WTC11 (cell line): Measurements from ENCODE around the gene WDR12. TPM values are rescaled to one million over a fixed set of nuclear protein-coding genes. Genes with fewer than 3 reads are reported as not detected.
"Not testable (repeated sequence)": the region's sequence is repeated elsewhere in the genome, so short reads cannot be mapped to it uniquely, and the experiment has no call there.

Experiments
- ATAC-seq: fragments of 200-7000 bp; cut with Tn5 transposase; 2 replicates; pipeline ENCODE4 v1.10.0; 2021; ENCODE audit warnings: mild to moderate bottlenecking, moderate library complexity
- CTCF ChIA-PET: fragments of 300-600 bp; sonication (Branson Sonifier 250); formaldehyde crosslinking; loops from one replicate; lab custom pipeline; 2021; ENCODE audit warnings: antibody characterized with exemption; lab: Charles Lee
- POLR2A ChIA-PET: fragments of 350-600 bp; sonication (Branson Sonifier 250); formaldehyde crosslinking; loops from one replicate; lab custom pipeline; 2021; ENCODE audit warnings: antibody characterized with exemption; lab: Charles Lee
- DNase-seq: peaks from one replicate; pipeline ENCODE4 v3.0.0; 2021; ENCODE audit warnings: low spot score
- H3K27ac Mint-ChIP-seq: 2 replicates; pipeline ENCODE4 v1.8.0; 2021; ENCODE audit warnings: mixed read lengths
- H3K27me3 Mint-ChIP-seq: 2 replicates; pipeline ENCODE4 v1.8.0; 2021; ENCODE audit warnings: low read depth, mild to moderate bottlenecking, moderate library complexity, mixed read lengths
- H3K36me3 Mint-ChIP-seq: 2 replicates; pipeline ENCODE4 v1.8.0; 2021; ENCODE audit warnings: mixed read lengths
- H3K4me1 Mint-ChIP-seq: 2 replicates; pipeline ENCODE4 v1.8.0; 2022; ENCODE audit warnings: mixed read lengths
- H3K4me3 Mint-ChIP-seq: 2 replicates; pipeline ENCODE4 v1.8.0; 2021; ENCODE audit warnings: mild to moderate bottlenecking, moderate library complexity, mixed read lengths
- H3K9me3 Mint-ChIP-seq: 2 replicates; pipeline ENCODE4 v1.8.0; 2021; ENCODE audit warnings: mixed read lengths
- ATF1 ChIP-seq: sonication (generic); formaldehyde crosslinking; IDR thresholded peaks from 2 replicates; pipeline ENCODE4 v1.8.1; 2023; ENCODE audit warnings: mild to moderate bottlenecking, moderate library complexity, missing genetic modification reagents
- CBFB ChIP-seq: sonication (generic); formaldehyde crosslinking; IDR thresholded peaks from 2 replicates; pipeline ENCODE4 v1.8.1; 2022; ENCODE audit warnings: mild to moderate bottlenecking, low read depth, missing genetic modification reagents
- ELF4 ChIP-seq: sonication (generic); formaldehyde crosslinking; IDR thresholded peaks from 2 replicates; pipeline ENCODE4 v1.8.1; 2022; ENCODE audit warnings: low read depth, mild to moderate bottlenecking, moderate library complexity, missing genetic modification reagents
- FOXP1 ChIP-seq: sonication (generic); formaldehyde crosslinking; IDR thresholded peaks from 2 replicates; pipeline ENCODE4 v1.8.0; 2022; ENCODE audit warnings: missing genetic modification reagents, mild to moderate bottlenecking, moderate library complexity, borderline replicate concordance
- GABPB1 ChIP-seq: sonication (generic); formaldehyde crosslinking; IDR thresholded peaks from 2 replicates; pipeline ENCODE4 v1.8.1; 2023; ENCODE audit warnings: mild to moderate bottlenecking, missing genetic modification reagents
- GTF2I ChIP-seq: fragments of 250-450 bp; sonication (Bioruptor Pico); conservative IDR thresholded peaks from 2 replicates; pipeline ENCODE4 v1.4.0; 2021; ENCODE audit warnings: mild to moderate bottlenecking
- HMGA2 ChIP-seq: fragments of 250-450 bp; sonication (Bioruptor Pico); IDR thresholded peaks from 2 replicates; pipeline ENCODE4 v1.4.0; 2021; ENCODE audit warnings: mild to moderate bottlenecking, moderate library complexity
- JAZF1 ChIP-seq: fragments of 250-450 bp; sonication (Bioruptor Pico); IDR thresholded peaks from 2 replicates; pipeline ENCODE4 v1.9.0; 2021; ENCODE audit warnings: moderate library complexity, mild to moderate bottlenecking, inconsistent platforms
- MXD4 ChIP-seq: fragments of 250-450 bp; sonication (Bioruptor Pico); IDR thresholded peaks from 2 replicates; pipeline ENCODE4 v1.8.0; 2021; ENCODE audit warnings: mild to moderate bottlenecking, moderate library complexity, borderline replicate concordance
- NFATC4 ChIP-seq: fragments of 250-450 bp; sonication (Bioruptor Pico); IDR thresholded peaks from 2 replicates; pipeline ENCODE4 v1.9.0; 2021; ENCODE audit warnings: mild to moderate bottlenecking
- NR2C2 ChIP-seq: sonication (generic); formaldehyde crosslinking; IDR thresholded peaks from 2 replicates; pipeline ENCODE4 v1.8.0; 2022; ENCODE audit warnings: mild to moderate bottlenecking, missing genetic modification reagents
- RORB ChIP-seq: fragments of 250-450 bp; sonication (Bioruptor Pico); IDR thresholded peaks from 2 replicates; pipeline ENCODE4 v1.9.0; 2021; ENCODE audit warnings: mild to moderate bottlenecking
- ZNF121 ChIP-seq: sonication (generic); formaldehyde crosslinking; IDR thresholded peaks from 2 replicates; pipeline ENCODE4 v1.8.0; 2023; ENCODE audit warnings: missing genetic modification reagents
- ZNF232 ChIP-seq: sonication (generic); formaldehyde crosslinking; IDR thresholded peaks from 2 replicates; pipeline ENCODE4 v1.8.0; 2022; ENCODE audit warnings: mild to moderate bottlenecking, missing genetic modification reagents
- ZNF263 ChIP-seq: sonication (generic); formaldehyde crosslinking; IDR thresholded peaks from 2 replicates; pipeline ENCODE4 v1.8.1; 2022; ENCODE audit warnings: low read depth, mild to moderate bottlenecking, moderate library complexity, missing genetic modification reagents
- ZNF317 ChIP-seq: sonication (generic); formaldehyde crosslinking; IDR thresholded peaks from 2 replicates; pipeline ENCODE4 v1.8.1; 2023; ENCODE audit warnings: low read depth, mild to moderate bottlenecking, moderate library complexity, missing genetic modification reagents, borderline replicate concordance
- total RNA-seq: library from RNA; stranded (reverse); gene quantifications from 3 replicates; pipeline ENCODE4 v1.2.3, GENCODE V29; 2021
- TF ChIP-seq, protein P1 (sequence below): sonication (generic); formaldehyde crosslinking; conservative IDR thresholded peaks from 2 replicates; pipeline ENCODE4 v1.8.1; 2023; ENCODE audit warnings: mild to moderate bottlenecking, low read depth, missing genetic modification reagents, moderate library complexity
- TF ChIP-seq, protein P2 (sequence below): sonication (generic); formaldehyde crosslinking; IDR thresholded peaks from 2 replicates; pipeline ENCODE4 v1.8.1; 2023; ENCODE audit warnings: mild to moderate bottlenecking, missing genetic modification reagents
- TF ChIP-seq, protein P3 (sequence below): sonication (generic); formaldehyde crosslinking; IDR thresholded peaks from 2 replicates; pipeline ENCODE4 v1.8.0; 2022; ENCODE audit warnings: mild to moderate bottlenecking, missing genetic modification reagents
- TF ChIP-seq, protein P4 (sequence below): sonication (generic); formaldehyde crosslinking; IDR thresholded peaks from 2 replicates; pipeline ENCODE4 v1.8.1; 2022; ENCODE audit warnings: missing genetic modification reagents, borderline replicate concordance
- TF ChIP-seq, protein P5 (sequence below): sonication (generic); formaldehyde crosslinking; IDR thresholded peaks from 2 replicates; pipeline ENCODE4 v1.8.0; 2022; ENCODE audit warnings: mild to moderate bottlenecking, missing genetic modification reagents
- TF ChIP-seq, protein P6 (sequence below): fragments of 250-450 bp; sonication (Bioruptor Pico); IDR thresholded peaks from 2 replicates; pipeline ENCODE4 v1.8.0; 2021; ENCODE audit warnings: mild to moderate bottlenecking
- TF ChIP-seq, protein P7 (sequence below): sonication (generic); formaldehyde crosslinking; IDR thresholded peaks from 2 replicates; pipeline ENCODE4 v1.8.0; 2023; ENCODE audit warnings: missing genetic modification reagents

Gene WDR12
- total RNA-seq, 1 experiment from 2014 or later, result 144 TPM

DNA sequence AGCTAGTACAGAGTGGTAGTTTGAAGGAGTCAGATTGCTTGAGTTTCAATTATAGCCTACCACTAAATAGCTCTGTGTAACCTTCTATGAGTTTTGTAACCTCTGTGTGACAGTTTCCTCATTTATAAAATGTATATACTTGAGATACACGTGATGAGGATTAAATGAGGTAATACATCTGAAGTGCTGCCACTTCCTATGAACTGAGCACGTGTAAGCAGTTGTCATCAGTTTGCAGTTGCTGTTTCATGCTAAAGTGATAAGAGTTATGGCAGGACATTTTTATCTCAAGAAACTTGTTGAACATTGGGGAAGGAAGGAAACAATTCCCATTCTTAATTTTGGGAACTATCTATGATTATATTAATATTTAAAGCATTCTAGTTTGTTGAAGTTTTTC is 39.1 kb upstream of the WDR12 start (continued):
- TF ChIP-seq, protein P1, sequence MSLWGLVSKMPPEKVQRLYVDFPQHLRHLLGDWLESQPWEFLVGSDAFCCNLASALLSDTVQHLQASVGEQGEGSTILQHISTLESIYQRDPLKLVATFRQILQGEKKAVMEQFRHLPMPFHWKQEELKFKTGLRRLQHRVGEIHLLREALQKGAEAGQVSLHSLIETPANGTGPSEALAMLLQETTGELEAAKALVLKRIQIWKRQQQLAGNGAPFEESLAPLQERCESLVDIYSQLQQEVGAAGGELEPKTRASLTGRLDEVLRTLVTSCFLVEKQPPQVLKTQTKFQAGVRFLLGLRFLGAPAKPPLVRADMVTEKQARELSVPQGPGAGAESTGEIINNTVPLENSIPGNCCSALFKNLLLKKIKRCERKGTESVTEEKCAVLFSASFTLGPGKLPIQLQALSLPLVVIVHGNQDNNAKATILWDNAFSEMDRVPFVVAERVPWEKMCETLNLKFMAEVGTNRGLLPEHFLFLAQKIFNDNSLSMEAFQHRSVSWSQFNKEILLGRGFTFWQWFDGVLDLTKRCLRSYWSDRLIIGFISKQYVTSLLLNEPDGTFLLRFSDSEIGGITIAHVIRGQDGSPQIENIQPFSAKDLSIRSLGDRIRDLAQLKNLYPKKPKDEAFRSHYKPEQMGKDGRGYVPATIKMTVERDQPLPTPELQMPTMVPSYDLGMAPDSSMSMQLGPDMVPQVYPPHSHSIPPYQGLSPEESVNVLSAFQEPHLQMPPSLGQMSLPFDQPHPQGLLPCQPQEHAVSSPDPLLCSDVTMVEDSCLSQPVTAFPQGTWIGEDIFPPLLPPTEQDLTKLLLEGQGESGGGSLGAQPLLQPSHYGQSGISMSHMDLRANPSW (CRISPR knock-in tag), result no peak
- TF ChIP-seq RORB (no peak), ELF4 (CRISPR knock-in tag) (no peak)
- TF ChIP-seq, protein P2, sequence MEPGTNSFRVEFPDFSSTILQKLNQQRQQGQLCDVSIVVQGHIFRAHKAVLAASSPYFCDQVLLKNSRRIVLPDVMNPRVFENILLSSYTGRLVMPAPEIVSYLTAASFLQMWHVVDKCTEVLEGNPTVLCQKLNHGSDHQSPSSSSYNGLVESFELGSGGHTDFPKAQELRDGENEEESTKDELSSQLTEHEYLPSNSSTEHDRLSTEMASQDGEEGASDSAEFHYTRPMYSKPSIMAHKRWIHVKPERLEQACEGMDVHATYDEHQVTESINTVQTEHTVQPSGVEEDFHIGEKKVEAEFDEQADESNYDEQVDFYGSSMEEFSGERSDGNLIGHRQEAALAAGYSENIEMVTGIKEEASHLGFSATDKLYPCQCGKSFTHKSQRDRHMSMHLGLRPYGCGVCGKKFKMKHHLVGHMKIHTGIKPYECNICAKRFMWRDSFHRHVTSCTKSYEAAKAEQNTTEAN, result no peak

DNA sequence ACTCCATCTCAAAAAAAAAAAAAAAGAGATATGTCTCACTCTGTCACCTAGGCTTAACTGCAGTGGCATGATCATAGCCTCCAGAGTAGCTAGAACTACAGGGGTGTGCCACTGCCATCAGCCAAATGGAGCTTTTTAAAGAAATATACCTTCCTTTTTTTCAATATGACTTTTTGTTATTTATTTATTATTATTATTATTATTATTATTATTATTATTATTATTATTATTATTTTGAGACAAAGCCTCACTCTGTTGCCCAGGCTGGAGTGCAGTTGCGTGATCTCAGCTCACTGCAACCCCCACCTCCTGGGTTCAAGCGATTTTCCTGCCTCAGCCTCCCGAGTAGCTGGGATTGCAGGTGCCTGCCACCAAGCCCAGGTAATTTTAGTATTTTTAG is 37.9 kb upstream of the WDR12 start:
- DNase-seq, POLR2A ChIA-PET, H3K4me1 Mint-ChIP-seq, H3K27me3 Mint-ChIP-seq, ATAC-seq, H3K27ac Mint-ChIP-seq, H3K4me3 Mint-ChIP-seq, CTCF ChIA-PET: not testable (repeated sequence)
- H3K36me3 Mint-ChIP-seq, result peaks cover 34% of the 10 kb centered on the region
- TF ChIP-seq HMGA2, result peak; percentile 90
- H3K9me3 Mint-ChIP-seq, result peaks cover 42% of the 10 kb centered on the region

DNA sequence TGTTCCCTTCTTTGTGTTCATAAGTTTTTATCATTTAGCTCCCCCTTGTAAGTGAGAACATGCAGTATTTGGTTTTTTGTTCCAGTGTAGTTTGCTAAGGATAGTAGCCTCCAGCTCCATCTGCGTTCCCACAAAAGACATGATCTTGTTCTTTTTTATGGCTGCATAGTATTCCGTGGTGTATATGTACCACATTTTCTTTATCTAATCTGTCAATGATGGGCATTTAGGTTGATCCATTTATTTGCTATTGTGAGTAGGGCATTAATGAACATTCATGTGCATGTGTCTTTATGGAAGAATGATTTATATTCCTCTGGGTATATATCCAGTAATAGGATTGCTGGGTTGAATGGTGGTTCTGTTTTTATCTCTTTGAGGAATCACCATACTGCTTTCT is 34.0 kb upstream of the WDR12 start:
- TF ChIP-seq NFATC4 (CRISPR knock-in tag) (no peak), GABPB1 (no peak), ZNF263 (CRISPR knock-in tag) (no peak), GTF2I (no peak), JAZF1 (CRISPR knock-in tag) (no peak), CBFB (no peak), ELF4 (CRISPR knock-in tag) (no peak), ZNF232 (CRISPR knock-in tag) (no peak), FOXP1 (CRISPR knock-in tag) (no peak), MXD4 (CRISPR knock-in tag) (no peak), ZNF121 (CRISPR knock-in tag) (no peak), NR2C2 (CRISPR knock-in tag) (no peak), ATF1 (CRISPR knock-in tag) (no peak), RORB (no peak), ZNF317 (CRISPR knock-in tag) (no peak)
- TF ChIP-seq, protein P3, sequence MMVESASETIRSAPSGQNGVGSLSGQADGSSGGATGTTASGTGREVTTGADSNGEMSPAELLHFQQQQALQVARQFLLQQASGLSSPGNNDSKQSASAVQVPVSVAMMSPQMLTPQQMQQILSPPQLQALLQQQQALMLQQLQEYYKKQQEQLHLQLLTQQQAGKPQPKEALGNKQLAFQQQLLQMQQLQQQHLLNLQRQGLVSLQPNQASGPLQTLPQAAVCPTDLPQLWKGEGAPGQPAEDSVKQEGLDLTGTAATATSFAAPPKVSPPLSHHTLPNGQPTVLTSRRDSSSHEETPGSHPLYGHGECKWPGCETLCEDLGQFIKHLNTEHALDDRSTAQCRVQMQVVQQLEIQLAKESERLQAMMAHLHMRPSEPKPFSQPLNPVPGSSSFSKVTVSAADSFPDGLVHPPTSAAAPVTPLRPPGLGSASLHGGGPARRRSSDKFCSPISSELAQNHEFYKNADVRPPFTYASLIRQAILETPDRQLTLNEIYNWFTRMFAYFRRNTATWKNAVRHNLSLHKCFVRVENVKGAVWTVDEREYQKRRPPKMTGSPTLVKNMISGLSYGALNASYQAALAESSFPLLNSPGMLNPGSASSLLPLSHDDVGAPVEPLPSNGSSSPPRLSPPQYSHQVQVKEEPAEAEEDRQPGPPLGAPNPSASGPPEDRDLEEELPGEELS, result no peak
- TF ChIP-seq, protein P4, sequence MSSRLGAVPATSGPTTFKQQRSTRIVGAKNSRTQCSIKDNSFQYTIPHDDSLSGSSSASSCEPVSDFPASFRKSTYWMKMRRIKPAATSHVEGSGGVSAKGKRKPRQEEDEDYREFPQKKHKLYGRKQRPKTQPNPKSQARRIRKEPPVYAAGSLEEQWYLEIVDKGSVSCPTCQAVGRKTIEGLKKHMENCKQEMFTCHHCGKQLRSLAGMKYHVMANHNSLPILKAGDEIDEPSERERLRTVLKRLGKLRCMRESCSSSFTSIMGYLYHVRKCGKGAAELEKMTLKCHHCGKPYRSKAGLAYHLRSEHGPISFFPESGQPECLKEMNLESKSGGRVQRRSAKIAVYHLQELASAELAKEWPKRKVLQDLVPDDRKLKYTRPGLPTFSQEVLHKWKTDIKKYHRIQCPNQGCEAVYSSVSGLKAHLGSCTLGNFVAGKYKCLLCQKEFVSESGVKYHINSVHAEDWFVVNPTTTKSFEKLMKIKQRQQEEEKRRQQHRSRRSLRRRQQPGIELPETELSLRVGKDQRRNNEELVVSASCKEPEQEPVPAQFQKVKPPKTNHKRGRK (CRISPR knock-in tag), result no peak
- TF ChIP-seq, protein P5, sequence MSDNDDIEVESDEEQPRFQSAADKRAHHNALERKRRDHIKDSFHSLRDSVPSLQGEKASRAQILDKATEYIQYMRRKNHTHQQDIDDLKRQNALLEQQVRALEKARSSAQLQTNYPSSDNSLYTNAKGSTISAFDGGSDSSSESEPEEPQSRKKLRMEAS (CRISPR knock-in tag), result no peak
- TF ChIP-seq, protein P6, sequence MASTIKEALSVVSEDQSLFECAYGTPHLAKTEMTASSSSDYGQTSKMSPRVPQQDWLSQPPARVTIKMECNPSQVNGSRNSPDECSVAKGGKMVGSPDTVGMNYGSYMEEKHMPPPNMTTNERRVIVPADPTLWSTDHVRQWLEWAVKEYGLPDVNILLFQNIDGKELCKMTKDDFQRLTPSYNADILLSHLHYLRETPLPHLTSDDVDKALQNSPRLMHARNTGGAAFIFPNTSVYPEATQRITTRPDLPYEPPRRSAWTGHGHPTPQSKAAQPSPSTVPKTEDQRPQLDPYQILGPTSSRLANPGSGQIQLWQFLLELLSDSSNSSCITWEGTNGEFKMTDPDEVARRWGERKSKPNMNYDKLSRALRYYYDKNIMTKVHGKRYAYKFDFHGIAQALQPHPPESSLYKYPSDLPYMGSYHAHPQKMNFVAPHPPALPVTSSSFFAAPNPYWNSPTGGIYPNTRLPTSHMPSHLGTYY, result no peak
- TF ChIP-seq, protein P7, sequence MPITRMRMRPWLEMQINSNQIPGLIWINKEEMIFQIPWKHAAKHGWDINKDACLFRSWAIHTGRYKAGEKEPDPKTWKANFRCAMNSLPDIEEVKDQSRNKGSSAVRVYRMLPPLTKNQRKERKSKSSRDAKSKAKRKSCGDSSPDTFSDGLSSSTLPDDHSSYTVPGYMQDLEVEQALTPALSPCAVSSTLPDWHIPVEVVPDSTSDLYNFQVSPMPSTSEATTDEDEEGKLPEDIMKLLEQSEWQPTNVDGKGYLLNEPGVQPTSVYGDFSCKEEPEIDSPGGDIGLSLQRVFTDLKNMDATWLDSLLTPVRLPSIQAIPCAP (CRISPR knock-in tag), result no peak
- H3K4me3 Mint-ChIP-seq, result no peak overlapping the region
- ChIA-PET CTCF (no interaction called here), POLR2A (no interaction called here)
- H3K27me3 Mint-ChIP-seq, result no peaks in the 10 kb centered on the region
- peaks cover 34% of the 10 kb centered on the region for H3K36me3 Mint-ChIP-seq
- ATAC-seq (no peak), DNase-seq (no peak)
- H3K27ac Mint-ChIP-seq, result no peak overlapping the region
- no peaks in the 10 kb centered on the region for H3K4me1 Mint-ChIP-seq
- H3K9me3 Mint-ChIP-seq, result peaks cover 42% of the 10 kb centered on the region
